Endodermal cell (in vitro differentiated cells): ENCODE data around the gene TMEM150A. TPM values are rescaled to one million over a fixed set of nuclear protein-coding genes. Genes with fewer than 3 reads are reported as not detected.
A peak's percentile ranks its signal among the peaks of the same experiment; 100 is the strongest.

ENCODE experiments used
- DNase-seq: peaks from one replicate; pipeline ENCODE4 v3.0.0-alpha.2; 2017
- H3K27ac ChIP-seq: 2 replicates; pipeline ENCODE4 v1.5.1; 2013; ENCODE audit warnings: mild to moderate bottlenecking, low read depth, low read length, moderate library complexity
- H3K27me3 ChIP-seq: 2 replicates; pipeline ENCODE4 v1.6.1; 2013; ENCODE audit warnings: mild to moderate bottlenecking, low read length, moderate library complexity; ENCODE audit not compliant: insufficient read depth, control insufficient read depth, poor library complexity, severe bottlenecking
- H3K36me3 ChIP-seq: 2 replicates; pipeline ENCODE4 v1.7.0; 2013; ENCODE audit warnings: mild to moderate bottlenecking, low read length, moderate library complexity; ENCODE audit not compliant: control insufficient read depth, insufficient read depth
- H3K4me1 ChIP-seq: one replicate; pipeline ENCODE4 v1.7.0; 2013; ENCODE audit warnings: low read length; ENCODE audit not compliant: control insufficient read depth, insufficient read depth
- H3K4me3 ChIP-seq: 2 replicates; pipeline ENCODE4 v1.5.1; 2013; ENCODE audit warnings: mild to moderate bottlenecking, low read length, moderate library complexity
- H3K9ac ChIP-seq: 2 replicates; pipeline ENCODE4 v1.6.1; 2013; ENCODE audit warnings: mild to moderate bottlenecking, low read length, moderate library complexity; ENCODE audit not compliant: poor library complexity, severe bottlenecking; ENCODE audit errors: extremely low read depth
- H3K9me3 ChIP-seq: 2 replicates; pipeline ENCODE4 v1.6.1; 2013; ENCODE audit warnings: mild to moderate bottlenecking, low read length, moderate library complexity; ENCODE audit not compliant: control insufficient read depth
- H3K27ac Mint-ChIP-seq: 2 replicates; pipeline ENCODE4 v1.8.0; 2020; ENCODE audit warnings: mixed read lengths
- H3K27me3 Mint-ChIP-seq: 2 replicates; pipeline ENCODE4 v1.8.0; 2021; ENCODE audit warnings: mild to moderate bottlenecking, mixed read lengths; ENCODE audit not compliant: insufficient read depth
- H3K36me3 Mint-ChIP-seq: 2 replicates; pipeline ENCODE4 v1.8.0; 2020; ENCODE audit warnings: low read depth, mixed read lengths
- H3K4me1 Mint-ChIP-seq: 2 replicates; pipeline ENCODE4 v1.8.0; 2020; ENCODE audit warnings: mixed read lengths
- H3K4me3 Mint-ChIP-seq: 2 replicates; pipeline ENCODE4 v1.8.0; 2020; ENCODE audit warnings: mild to moderate bottlenecking, moderate library complexity, mixed read lengths
- H3K9me3 Mint-ChIP-seq: 2 replicates; pipeline ENCODE4 v1.8.0; 2020; ENCODE audit warnings: mild to moderate bottlenecking, mixed read lengths
- CTCF ChIP-seq: fragments of 200-600 bp; sonication (generic); conservative IDR thresholded peaks from 2 replicates; pipeline ENCODE4 v1.5.0; 2021; ENCODE audit warnings: antibody characterized with exemption, mild to moderate bottlenecking
- WGBS, 2 experiments: methylation state at CpG; one replicate each; pipeline versions ENCODE4 v1.1.5 to v1.1.7; 2013; ENCODE audit warnings: missing lambda C conversion rate in 2 of 2, mixed read lengths in 1 of 2; ENCODE audit not compliant: insufficient coverage in 1 of 2, insufficient read length in 1 of 2; 5-methylcytosine and 5-hydroxymethylcytosine counted together
- total RNA-seq, 2 donors: library from RNA; stranded (reverse); fragmentation: NEBNext Ultra II Directional in 1 of 2; extraction: Animal tissue kit (Norgen Biotek cat#: 25700) in 1 of 2; gene quantifications; 2 replicates in 1 of 2; 3 replicates in 1 of 2; pipeline ENCODE4 v1.2.1, GENCODE V29; 2021

Gene TMEM150A
- total RNA-seq, 2 donors from 2014 or later = 23.8 to 32.2 TPM

- H3K27ac ChIP-seq = no peak overlapping the region
These were observed 12.3 kb downstream of the TMEM150A start for GRCh38 chr2:85589982-85590791.

GRCh38 chr2:85589181-85589580 is 13.3 kb downstream of the TMEM150A start:
- no peaks in the 10 kb centered on the region for H3K9me3 ChIP-seq
- no peak overlapping the region for H3K4me3 Mint-ChIP-seq
- peaks cover 3% of the 10 kb centered on the region for H3K4me1 ChIP-seq
- DNase-seq = no peak
- H3K27ac Mint-ChIP-seq = no peak overlapping the region
- no peaks in the 10 kb centered on the region for H3K9me3 Mint-ChIP-seq
- H3K27me3 ChIP-seq = no peaks in the 10 kb centered on the region
- peaks cover 7% of the 10 kb centered on the region for H3K36me3 ChIP-seq
- H3K27ac ChIP-seq = no peak overlapping the region
- H3K9ac ChIP-seq = no peak overlapping the region
- H3K36me3 Mint-ChIP-seq = no peaks in the 10 kb centered on the region
- TF ChIP-seq CTCF = no peak
- H3K4me1 Mint-ChIP-seq = peaks cover 23% of the 10 kb centered on the region
- no peaks in the 10 kb centered on the region for H3K27me3 Mint-ChIP-seq
- no peak overlapping the region for H3K4me3 ChIP-seq
- 90 to 96% methylated on average over 3 to 4 of the region's 4 CpGs for WGBS, 2 experiments

More at GRCh38 chr2:85589982-85590791, 12.3 kb downstream of the TMEM150A start:
- Histone ChIP-seq H3K4me3 (no peak overlapping the region), H3K9me3 (no peaks in the 10 kb centered on the region), H3K27me3 (no peaks in the 10 kb centered on the region), H3K9ac (no peak overlapping the region), H3K4me1 (peaks cover 3% of the 10 kb centered on the region), H3K36me3 (peaks cover 7% of the 10 kb centered on the region)
- no peaks in the 10 kb centered on the region for H3K9me3 Mint-ChIP-seq
- no peak for TF ChIP-seq CTCF
- WGBS, 2 experiments = 73 to 76% methylated on average over 6 to 7 of the region's 7 CpGs
- H3K4me1 Mint-ChIP-seq = peaks cover 25% of the 10 kb centered on the region
- H3K27ac Mint-ChIP-seq = peak overlapping the region; percentile 89
- H3K27me3 Mint-ChIP-seq = no peaks in the 10 kb centered on the region
- H3K4me3 Mint-ChIP-seq = no peak overlapping the region
- DNase-seq = no peak
- no peaks in the 10 kb centered on the region for H3K36me3 Mint-ChIP-seq

- Mint-ChIP-seq H3K36me3 (peaks cover 4% of the 10 kb centered on the region), H3K27me3 (peaks cover under 1% of the 10 kb centered on the region), H3K4me3 (no peak overlapping the region), H3K4me1 (peaks cover 22% of the 10 kb centered on the region), H3K27ac (no peak overlapping the region), H3K9me3 (no peaks in the 10 kb centered on the region)
- TF ChIP-seq CTCF = no peak
- H3K4me1 ChIP-seq = peaks cover 3% of the 10 kb centered on the region
- H3K36me3 ChIP-seq = peaks cover 12% of the 10 kb centered on the region
- no peaks in the 10 kb centered on the region for H3K27me3 ChIP-seq
- no peak overlapping the region for H3K27ac ChIP-seq
- no peak overlapping the region for H3K9ac ChIP-seq
- no peak for DNase-seq
- no peak overlapping the region for H3K4me3 ChIP-seq
- 87 to 100% methylated on average over 2 to 4 of the region's 4 CpGs for WGBS, 2 experiments
- no peaks in the 10 kb centered on the region for H3K9me3 ChIP-seq
These were observed 13.9 kb downstream of the TMEM150A start for GRCh38 chr2:85588645-85589044.
